H54 (cell line): ENCODE measurements around the gene FAM9C.
"Not testable (repeated sequence)": the region's sequence is repeated elsewhere in the genome, so short reads cannot be mapped to it uniquely, and the experiment has no call there.

ENCODE experiments used
- DNase-seq: peaks from one replicate; pipeline ENCODE4 v3.0.0; 2011; ENCODE audit warnings: low spot score, mixed read lengths; ENCODE audit not compliant: insufficient read length
- FAIRE-seq: peaks from 3 replicates; lab custom pipeline; 2011; peaks lifted over from hg19 to GRCh38; lab: Jason Lieb, UNC
- POLR2A ChIP-seq: IDR thresholded peaks from 2 replicates; pipeline ENCODE4 v1.6.1; 2011; ENCODE audit warnings: low read depth, mild to moderate bottlenecking, low read length

FAM9C gene

GRCh38 chrX:13064599-13065143 is 20.3 kb upstream of the FAM9C start:
- DNase-seq, result no peak

DNA sequence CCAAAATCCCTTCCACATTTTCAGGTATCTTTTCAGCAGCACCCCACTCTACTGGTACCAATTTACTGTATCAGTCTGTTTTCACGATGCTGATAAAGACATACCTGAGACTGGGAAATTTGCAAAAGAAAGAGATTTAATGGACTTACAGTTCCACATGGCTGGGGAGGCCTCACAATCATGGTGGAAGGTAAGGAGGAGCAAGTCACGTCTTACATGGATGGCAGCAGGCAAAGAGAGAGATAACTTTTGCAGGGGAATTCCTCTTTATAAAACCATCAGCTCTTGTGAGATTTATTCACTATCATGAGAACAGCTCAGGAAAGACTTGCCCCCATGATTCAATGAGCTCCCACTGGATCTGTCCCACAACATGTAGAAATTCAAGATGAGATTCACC is 18.7 kb upstream of the FAM9C start:
- DNase-seq, FAIRE-seq: not testable (repeated sequence)

More at GRCh38 chrX:13064599-13065143, 20.3 kb upstream of the FAM9C start:
- no peak for FAIRE-seq
- TF ChIP-seq POLR2A, result no peak

DNA sequence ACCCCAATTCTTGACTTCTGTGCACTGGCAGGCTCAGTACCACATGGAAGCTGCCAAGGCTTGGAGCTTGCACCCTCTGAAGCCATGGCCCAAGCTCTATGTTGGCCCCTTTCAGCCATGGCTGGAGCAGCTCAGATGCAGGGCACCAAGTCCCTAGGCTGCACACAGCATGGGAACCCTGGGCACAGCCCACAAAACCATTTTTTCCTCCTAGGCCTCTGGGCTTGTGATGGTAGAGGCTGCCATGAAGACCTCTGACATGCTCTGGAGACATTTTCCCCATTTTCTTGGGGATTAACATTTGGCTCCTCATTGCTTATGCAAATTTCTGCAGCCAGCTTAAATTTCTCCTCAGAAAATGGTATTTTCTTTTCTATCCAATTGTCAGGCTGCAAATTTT is 17.9 kb upstream of the FAM9C start:
- not testable (repeated sequence) for FAIRE-seq

GRCh38 chrX:13061215-13061708 is 16.8 kb upstream of the FAM9C start:
- DNase-seq, FAIRE-seq: not testable (repeated sequence)

More for the DNA sequence above, 17.9 kb upstream of the FAM9C start:
- not testable (repeated sequence) for DNase-seq

- FAIRE-seq (no peak), DNase-seq (no peak)
- no peak for TF ChIP-seq POLR2A
These were observed 15.4 kb upstream of the FAM9C start for GRCh38 chrX:13059637-13060499.

DNA sequence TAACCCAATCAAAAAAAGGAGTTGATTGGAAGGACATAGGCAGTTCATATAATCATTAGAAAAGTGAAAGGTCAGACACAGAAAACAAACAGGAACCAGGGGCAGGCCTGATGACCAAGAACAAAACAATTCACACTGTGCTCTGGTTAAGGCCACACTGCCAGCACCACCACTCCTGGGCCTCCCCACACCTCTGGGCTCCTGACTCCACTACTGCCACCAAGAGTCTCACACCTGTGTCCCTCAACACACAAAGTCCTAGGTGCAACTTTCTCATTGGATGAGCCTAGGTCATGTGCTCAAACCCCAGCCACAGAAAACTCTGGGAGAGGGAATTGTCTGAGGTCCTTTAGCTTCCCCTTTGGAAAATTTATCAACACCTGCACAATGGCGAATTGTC is 11.1 kb upstream of the FAM9C start:
- no peak for TF ChIP-seq POLR2A
- FAIRE-seq (no peak), DNase-seq (no peak)

- FAIRE-seq (no peak), DNase-seq (no peak)
- TF ChIP-seq POLR2A, result no peak
These were observed 8.8 kb upstream of the FAM9C start for GRCh38 chrX:13053171-13053570.

DNA sequence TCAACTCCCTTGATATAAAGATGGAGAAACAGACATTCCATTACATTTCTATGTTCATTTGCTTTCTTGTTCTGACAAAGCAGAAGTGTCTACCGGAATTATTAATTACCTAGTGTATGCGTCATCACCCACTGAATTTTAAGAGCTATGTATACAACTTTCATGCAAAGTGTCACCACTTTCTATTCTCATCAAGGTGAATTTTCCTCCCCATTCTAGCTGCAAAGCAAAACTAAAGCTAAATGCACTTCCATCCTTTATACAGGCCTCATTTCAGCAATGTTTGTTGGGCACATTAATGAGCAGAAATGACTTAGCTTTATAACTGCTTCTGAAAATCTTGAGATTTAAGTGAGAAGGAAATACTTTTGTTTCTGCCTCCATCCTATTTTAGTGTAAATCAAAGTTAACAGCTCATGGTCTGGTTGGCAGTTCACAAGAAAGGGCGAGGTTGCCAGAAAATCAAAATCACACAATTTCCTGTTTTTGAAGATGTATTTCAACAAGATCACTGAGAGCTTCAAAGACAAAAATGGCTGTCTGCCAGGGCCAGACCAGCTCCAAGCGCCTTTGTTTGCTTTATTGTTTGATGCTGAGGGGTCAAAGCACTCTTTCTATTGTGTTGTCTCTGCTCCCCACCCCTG is 7.2 kb upstream of the FAM9C start:
- TF ChIP-seq POLR2A, result no peak
- no peak for FAIRE-seq
- DNase-seq, result no peak

DNA sequence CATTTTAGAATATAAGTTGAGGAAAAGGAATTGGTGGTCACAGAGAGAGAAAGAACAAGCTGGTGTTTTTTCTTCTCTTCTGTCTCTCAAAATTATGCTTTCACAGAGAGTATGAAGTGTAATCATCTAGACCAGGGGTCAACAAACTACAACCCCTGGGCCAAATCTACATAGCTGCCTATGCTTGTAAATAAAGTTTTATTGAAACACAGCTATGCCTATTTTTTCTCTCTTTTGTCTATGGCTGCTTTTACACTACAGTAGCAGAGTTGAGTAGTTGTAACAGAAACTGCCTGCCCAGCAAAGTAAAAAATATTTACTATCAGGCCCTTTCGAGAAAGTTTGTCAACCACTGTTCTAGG is 6.7 kb upstream of the FAM9C start:
- no peak for FAIRE-seq
- DNase-seq, result no peak
- no peak for TF ChIP-seq POLR2A

DNA sequence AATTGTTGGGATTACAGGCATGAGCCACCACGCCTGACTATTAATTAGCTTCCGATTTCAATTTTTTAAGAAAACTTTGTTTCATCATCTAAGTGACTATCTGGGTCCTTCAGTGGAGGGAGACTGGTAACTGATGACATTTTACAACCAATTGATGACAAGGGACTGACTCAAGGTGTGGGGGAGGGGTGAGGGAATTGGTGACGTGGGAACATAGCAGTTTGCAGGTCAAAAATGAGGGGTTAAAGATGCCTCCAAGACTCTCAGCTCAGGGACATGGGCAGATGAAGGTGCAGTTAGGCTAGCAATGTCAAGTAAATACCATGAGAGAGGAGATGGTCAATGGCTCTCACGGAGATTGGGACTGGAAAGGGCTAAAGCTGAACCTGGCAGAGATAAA is 5.7 kb upstream of the FAM9C start:
- no peak for DNase-seq
- no peak for TF ChIP-seq POLR2A
- FAIRE-seq, result no peak

DNA sequence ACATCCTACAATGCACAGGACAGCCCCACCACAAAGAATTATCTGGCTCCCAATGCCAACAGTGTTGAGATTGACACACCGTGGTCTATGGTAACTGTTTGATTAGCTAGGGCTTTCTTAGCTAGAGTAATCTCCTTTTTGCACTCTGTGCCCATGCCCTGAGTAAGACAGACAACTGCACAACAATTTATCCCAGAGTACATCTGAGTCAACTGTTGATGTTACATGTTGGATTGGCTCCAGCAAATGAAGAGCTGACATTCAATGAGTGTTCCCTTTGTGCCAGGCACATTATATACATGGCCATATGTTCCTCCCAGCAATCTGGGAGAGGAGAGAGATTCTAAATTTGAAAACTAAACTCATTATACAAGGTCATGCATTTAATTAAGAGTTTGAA is 3.9 kb upstream of the FAM9C start:
- TF ChIP-seq POLR2A, result no peak
- DNase-seq, result no peak
- no peak for FAIRE-seq

GRCh38 chrX:13047759-13048158 is 3.3 kb upstream of the FAM9C start:
- TF ChIP-seq POLR2A, result no peak
- DNase-seq, result no peak
- no peak for FAIRE-seq

DNA sequence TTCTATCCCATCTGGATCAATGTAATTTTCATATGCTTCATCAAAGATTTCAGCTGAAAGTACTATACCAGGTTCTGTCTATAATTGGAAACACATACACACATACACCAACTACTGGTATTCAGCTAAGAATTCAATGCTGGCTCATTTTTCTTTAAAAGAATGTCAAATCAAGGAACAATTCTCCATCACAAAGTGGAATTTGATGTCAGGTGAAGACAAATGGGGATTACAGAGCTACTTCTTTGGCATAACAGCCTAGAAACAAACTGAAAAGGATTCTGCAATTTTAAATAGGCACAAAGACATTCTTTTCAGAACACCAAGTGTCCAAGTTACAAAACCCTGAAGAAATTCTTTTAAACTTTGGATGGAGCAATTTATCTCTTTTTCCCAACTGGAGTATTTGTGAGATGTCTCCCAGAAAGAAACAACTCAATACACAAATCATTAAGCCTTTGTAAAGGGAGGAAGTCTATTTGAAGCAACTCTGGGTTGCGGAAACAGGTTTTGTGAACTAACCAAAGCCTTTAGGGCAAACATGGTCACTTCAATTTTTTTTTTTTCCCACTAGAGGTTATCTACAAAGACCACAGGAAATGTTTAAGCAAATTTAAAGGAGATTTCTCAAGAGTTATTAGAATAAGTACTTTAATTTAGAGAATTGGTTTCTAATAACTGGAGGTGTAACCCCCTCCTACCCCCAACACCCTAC is 1.9 kb upstream of the FAM9C start:
- no peak for FAIRE-seq
- no peak for DNase-seq

GRCh38 chrX:13043938-13044337 is 482 bp downstream of the FAM9C start:
- DNase-seq (no peak), FAIRE-seq (no peak)
- TF ChIP-seq POLR2A, result no peak

More for the DNA sequence above, 1.9 kb upstream of the FAM9C start:
- TF ChIP-seq POLR2A, result no peak

- DNase-seq (no peak), FAIRE-seq (no peak)
- no peak for TF ChIP-seq POLR2A
These were observed 1.3 kb downstream of the FAM9C start for GRCh38 chrX:13043138-13043537.
